HG03469 (cell line): ENCODE results near the gene SST.

Source experiments
- ATAC-seq: cut with Tn5 transposase; IDR thresholded peaks from one replicate; pipeline ENCODE4 v1.9.1; 2021; ENCODE audit warnings: mild to moderate bottlenecking, moderate library complexity, moderate number of reproducible peaks; ENCODE audit not compliant: unreplicated experiment

Gene SST

DNA sequence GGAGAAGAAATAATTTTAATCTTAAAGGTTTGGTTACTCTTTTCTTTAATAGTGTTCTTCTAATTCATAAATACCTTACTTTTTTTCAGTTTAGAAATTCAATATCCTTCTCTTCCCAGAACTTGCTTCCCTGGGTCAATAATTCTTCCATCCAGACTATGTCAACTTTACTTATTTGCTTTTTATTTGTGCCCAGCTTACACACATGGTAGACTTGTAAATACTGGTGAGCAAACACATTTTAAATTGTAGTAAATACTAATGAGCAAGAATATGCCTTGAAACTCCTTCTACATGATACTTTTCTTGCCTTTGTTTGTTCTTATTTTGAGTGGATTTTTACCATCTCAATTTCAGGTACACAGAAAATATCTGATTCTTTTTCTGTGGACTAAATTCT lies 33.7 kb downstream of the SST start:
- ATAC-seq: no peak

DNA sequence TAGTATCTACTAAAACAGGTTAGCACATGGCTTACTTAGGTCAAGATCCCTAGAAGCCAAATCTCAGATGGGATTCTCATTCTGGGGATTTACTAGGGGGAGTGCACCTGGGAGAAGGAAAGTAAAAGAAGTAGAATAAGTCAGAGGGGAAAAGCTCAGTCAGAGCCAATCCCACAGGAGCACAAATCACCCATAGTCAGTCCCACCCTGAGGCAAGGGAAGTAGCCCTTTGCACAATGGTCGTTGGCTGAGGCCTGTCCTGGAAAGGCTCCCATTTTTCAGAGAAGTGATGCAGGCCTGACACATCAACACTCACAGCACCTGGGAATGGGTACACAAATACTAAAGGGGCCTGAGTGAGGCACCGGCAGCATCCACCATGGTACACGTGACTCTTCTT lies 39.8 kb downstream of the SST start:
- no peak for ATAC-seq

DNA sequence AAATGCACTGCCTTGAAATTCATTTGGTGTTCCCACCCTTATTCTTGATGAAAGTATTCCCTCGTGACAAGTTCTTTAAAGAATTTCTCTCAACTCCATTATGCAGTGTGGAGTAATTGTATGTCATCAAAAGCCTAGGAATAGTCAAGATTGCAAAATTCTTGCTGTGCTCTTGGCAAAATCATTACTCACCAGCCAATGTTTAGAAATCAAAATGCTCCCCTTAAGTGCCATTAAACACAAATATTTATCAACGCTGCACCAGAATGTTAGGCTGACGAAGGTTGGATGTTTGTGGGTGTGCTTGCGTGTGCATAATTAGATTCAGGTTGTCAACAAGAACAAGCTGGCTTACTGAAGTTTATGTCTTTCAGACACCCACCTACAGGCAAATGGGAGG lies 40.5 kb downstream of the SST start:
- ATAC-seq: no peak

DNA sequence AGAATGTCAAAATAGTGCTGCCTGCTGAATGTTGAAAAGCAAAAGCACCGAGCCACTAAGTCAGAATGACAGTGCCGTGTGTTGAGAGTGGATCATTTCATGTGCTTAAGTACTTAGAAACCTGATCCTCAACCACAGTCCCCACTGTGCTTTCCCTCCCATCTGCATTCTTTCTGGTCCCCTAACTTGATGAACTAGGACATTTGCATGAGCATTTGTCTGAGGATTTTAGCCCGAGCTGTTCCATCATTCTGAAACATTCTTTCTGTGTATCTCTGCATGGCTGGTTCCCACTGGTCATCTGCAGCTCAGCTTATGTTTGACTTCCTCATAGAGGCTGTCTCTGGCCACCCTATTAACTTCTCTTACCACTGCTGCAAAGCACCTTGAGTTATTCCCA lies 42.0 kb downstream of the SST start:
- ATAC-seq: no peak

DNA sequence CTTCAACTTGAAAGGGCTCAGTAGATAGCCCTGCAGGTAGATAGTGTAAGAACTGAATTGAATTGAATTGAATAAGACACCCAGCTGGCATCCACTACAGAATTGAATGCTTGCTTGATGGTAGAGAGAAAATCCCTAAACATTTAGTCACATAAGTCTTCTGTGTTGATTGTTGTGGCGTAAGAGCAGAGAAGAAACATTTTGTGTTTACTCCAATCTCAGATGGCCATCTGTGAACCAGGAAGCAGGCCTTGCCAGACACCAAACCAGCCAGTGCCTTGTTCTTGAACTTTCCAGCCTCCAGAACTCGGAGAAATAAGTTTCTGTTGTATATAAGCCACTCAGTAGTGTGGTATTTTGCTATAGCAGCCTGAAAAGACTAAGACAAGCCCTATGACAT lies 43.6 kb downstream of the SST start:
- ATAC-seq: no peak

DNA sequence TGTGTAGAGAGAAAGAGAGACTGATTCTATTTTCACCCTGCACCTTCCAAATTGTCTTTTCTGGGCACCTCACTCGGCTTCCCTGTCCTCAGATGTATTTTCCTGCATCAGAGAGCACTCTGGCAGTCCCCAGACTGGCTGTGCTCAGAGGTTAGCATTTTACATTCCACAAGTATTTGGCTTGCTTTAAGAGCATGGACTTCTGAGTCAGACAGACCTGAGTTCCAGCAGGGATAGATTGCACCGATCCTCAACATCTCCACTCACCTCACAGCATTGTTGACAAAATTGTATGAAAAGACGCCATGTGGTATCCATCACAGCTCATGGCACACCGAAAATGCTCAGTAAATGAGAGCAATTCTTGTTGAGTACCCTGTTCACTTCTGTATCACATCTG lies 45.6 kb downstream of the SST start:
- ATAC-seq: no peak

DNA sequence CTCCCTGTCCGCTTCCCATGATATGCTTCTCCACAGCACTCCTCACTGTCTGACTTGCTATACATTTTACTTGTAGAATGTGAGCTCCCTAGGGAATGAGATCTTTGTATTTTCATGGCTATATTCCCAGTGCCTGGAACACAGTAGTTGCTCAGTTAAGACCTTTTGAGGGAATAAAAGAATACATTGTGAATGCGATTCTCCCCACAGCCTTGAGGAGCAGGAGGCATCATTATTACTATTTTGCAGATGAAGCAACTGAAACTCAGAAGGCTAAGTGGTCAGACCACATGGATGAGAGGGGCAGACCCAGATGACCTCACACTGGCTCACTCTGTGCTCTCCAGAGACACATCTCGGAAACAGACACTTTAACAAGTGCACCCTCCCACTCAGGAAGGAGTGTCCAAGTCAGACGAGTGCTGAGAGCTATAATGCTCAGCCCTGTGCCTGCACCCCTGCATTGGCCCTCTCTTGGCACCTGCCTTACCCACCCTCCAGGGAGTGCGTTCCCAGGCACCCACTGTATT lies 46.8 kb downstream of the SST start:
- no peak for ATAC-seq

DNA sequence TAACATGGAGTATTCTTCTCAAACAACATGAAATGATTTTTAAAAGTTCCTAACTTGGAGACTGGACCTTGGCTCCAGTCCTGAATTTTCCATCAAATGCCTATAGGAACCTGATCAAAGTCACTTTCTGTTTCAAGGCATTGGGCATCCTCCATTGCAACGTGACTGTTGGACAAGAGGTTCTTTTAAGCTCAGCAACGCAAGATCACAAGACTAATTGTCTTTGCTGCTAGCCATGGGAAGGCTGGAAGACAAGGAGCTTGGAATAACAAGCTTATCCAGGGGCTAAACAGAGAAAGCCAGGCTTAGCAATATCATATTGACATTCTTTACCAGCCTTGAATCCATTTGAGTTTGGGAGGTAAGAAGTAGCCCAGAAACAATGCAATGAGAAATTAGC lies 48.3 kb downstream of the SST start:
- no peak for ATAC-seq

DNA sequence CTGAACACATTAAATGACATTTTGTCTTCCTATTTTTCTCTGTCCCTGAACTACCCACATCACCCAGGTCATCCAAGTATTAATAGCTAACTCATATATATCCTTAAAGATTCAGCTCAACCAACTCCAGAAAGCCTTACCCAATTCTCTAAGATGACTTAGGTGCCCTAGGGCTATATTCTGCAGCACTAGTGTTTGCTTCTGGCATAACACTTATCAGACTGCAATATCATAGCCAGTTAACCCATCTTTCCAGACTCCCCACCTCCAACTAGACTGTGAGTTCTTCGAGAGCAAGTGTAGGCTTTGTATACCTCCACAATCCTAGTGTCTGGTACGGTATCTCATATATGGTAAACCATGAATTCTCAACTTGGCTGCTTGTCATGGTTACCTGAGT lies 50.7 kb downstream of the SST start:
- ATAC-seq: no peak
